ENCODE results near the gene CLDN20.

GRCh38 chr6:155276638-155277037 lies 12.8 kb downstream of the CLDN20 start:
- TF ChIP-seq EZH2phosphoT487 (conservative IDR thresholded peaks at IDR 0.05; ENCODE audit: low read length) (no peak), CTCF (IDR thresholded peaks at IDR 0.05; ENCODE audit: insufficient read depth, low read length, poor library complexity, severe bottlenecking) (no peak)

Data from SU-DHL-6 (cell line).